ENCODE results near the gene TPO. TPM values are rescaled to one million over a fixed set of nuclear protein-coding genes. Genes with fewer than 3 reads are reported as not detected.

The TPO gene
- total RNA-seq, 1 donor from 2014 or later = not detected

DNA sequence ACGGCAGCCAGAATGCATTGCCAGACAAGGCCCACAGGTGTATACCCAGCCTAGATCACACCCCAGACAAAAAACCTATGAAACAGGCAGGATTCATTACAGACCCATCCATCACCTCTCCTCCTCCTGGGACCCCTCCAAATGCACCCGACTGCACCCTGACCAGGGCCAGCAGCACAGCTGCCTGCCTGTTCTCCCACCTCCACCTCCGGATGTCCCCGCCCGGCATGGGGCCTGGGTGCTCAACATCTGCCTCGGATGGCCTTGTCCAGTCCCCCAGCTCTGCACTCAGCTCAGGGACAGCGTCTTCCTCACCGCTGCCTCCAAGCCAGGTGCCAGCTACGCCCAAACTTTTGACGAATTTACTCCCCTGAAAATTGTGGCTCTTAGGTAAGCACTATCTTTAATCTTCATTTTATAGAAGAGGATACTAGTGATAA is 91.1 kb downstream of the TPO start:
- DNase-seq (no peak), ATAC-seq (ENCODE audit: low read depth) (no peak)
- Mint-ChIP-seq H3K27ac (no peak overlapping the region), H3K36me3 (ENCODE audit: low read depth) (no peaks in the 10 kb centered on the region), H3K4me3 (no peak overlapping the region), H3K4me1 (peaks cover 5% of the 10 kb centered on the region), H3K27me3 (peaks cover under 1% of the 10 kb centered on the region), H3K9me3 (no peaks in the 10 kb centered on the region)
- TF ChIP-seq, protein P1, sequence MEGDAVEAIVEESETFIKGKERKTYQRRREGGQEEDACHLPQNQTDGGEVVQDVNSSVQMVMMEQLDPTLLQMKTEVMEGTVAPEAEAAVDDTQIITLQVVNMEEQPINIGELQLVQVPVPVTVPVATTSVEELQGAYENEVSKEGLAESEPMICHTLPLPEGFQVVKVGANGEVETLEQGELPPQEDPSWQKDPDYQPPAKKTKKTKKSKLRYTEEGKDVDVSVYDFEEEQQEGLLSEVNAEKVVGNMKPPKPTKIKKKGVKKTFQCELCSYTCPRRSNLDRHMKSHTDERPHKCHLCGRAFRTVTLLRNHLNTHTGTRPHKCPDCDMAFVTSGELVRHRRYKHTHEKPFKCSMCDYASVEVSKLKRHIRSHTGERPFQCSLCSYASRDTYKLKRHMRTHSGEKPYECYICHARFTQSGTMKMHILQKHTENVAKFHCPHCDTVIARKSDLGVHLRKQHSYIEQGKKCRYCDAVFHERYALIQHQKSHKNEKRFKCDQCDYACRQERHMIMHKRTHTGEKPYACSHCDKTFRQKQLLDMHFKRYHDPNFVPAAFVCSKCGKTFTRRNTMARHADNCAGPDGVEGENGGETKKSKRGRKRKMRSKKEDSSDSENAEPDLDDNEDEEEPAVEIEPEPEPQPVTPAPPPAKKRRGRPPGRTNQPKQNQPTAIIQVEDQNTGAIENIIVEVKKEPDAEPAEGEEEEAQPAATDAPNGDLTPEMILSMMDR (IDR thresholded peaks at IDR 0.05) = no peak
- ChIA-PET CTCF (no interaction called here), POLR2A (no interaction called here)
- intact Hi-C loops (cut with micrococcal nuclease) = no loop called here

DNA sequence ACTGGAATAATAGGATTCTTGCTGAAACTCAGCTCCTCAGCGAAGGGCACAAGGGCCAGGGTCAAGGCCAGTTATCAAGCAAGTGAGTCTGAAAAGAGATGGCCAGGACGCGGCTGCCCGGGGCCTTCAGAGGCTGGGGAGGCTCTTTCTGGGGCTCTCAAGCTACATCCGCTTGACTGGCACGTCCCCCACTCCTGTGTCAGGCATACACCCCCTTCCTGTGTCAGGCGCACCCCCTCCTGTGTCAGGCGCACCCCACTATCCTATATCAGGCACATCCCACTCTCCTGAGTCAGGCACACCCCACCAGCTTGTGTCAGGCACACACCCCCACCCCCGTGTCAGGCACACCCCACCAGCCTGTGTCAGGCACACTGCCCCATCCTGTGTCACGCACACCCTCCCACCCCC is 91.8 kb downstream of the TPO start:
- ATAC-seq (ENCODE audit: low read depth) (no peak), DNase-seq (no peak)
- Mint-ChIP-seq H3K4me1 (peaks cover 12% of the 10 kb centered on the region), H3K9me3 (no peaks in the 10 kb centered on the region), H3K4me3 (no peak overlapping the region), H3K27me3 (peaks cover 7% of the 10 kb centered on the region), H3K27ac (no peak overlapping the region), H3K36me3 (ENCODE audit: low read depth) (no peaks in the 10 kb centered on the region)
- CTCF ChIA-PET = no interaction called here
- POLR2A ChIA-PET = no interaction called here
- TF ChIP-seq, protein P1 (IDR thresholded peaks at IDR 0.05) = no peak
- intact Hi-C loops (cut with micrococcal nuclease) = no loop called here

DNA sequence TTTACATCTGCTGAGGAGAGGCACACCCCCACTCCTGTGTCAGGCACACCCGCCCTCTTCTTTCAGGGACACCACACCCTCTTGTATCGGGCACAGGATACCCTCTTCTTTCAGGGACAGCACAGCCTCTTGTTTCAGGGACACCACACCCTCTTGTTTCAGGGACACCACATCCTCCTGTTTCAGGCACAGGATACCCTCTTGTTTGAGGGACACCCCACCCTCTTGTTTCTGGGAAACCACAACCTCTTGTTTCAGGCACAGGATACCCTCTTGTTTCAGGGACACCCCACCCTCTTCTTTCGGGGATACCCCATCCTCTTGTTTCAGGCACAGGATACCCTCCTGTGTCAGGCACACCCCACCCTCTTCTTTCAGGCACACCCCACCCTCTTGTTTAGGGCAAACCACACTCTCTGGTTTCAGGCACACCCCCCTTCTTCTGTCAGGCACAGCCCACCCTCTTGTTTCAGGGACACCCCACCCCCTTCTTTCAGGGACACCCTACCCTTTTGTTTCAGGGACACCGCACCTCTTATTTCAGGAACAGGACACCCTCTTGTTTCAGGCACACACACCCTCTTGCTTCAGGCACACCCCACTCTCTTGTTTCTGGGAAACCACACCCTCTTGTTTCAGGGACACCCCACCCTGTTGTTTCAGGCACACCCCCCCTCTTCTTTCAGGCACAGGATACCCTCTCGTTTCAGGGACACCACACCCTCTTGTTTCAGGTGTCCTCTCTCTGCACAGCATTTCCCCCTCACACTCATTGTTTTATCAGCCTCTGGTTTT is 96.2 kb downstream of the TPO start:
- intact Hi-C loops (cut with micrococcal nuclease) = no loop called here
- Mint-ChIP-seq H3K4me3 (no peak overlapping the region), H3K27me3 (peaks cover 7% of the 10 kb centered on the region), H3K4me1 (peaks cover 12% of the 10 kb centered on the region), H3K27ac (no peak overlapping the region), H3K36me3 (ENCODE audit: low read depth) (no peaks in the 10 kb centered on the region), H3K9me3 (no peaks in the 10 kb centered on the region)
- CTCF ChIA-PET = no interaction called here
- POLR2A ChIA-PET = no interaction called here
- ATAC-seq (ENCODE audit: low read depth) = no peak
- no peak for DNase-seq
- TF ChIP-seq, protein P1 (IDR thresholded peaks at IDR 0.05) = no peak

DNA sequence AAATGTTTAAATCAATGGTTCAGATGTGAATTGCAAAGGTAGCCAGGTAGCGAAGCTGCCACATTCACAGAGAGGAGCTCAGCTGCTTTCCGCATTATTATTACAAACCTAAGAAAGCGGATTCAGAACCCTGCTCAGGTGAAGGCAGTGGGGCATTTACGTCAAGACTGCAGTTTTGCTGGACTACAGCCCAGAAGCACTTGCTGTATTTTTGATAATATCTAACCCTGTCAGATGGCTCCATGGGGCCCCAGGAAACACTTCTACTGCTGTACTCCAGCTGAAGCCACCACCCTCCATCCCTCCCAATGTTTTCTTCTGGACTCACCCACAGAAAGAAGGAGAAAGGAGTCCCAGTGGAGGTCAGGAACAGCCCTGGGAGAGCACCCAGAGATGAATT is 96.9 kb downstream of the TPO start:
- intact Hi-C loops (cut with micrococcal nuclease) = no loop called here
- H3K4me1 Mint-ChIP-seq = peaks cover 12% of the 10 kb centered on the region

DNA sequence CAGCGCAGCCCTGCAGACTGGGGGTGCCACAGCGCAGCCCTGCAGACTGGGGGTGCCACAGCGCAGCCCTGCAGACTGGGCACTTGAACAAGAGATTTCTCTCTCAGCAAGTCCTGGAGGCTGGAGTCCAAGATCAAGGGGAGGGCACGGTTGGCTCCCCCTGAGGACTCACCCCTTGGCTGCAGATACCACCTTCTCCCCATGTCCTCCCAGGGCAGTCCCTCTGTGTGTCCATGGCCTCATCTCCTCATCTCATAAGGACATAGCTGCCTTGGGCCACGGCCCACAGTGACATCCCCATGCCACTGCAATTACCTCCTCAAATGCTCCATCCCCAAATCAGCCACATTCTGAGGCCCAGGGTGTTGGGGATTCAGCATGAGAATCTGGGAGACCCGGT is 98.2 kb downstream of the TPO start:
- Mint-ChIP-seq H3K36me3 (ENCODE audit: low read depth) (no peaks in the 10 kb centered on the region), H3K9me3 (no peaks in the 10 kb centered on the region), H3K27ac (no peak overlapping the region), H3K4me3 (no peak overlapping the region), H3K4me1 (peaks cover 12% of the 10 kb centered on the region), H3K27me3 (peaks cover 7% of the 10 kb centered on the region)
- ATAC-seq (ENCODE audit: low read depth) = no peak
- intact Hi-C loops (cut with micrococcal nuclease) = no loop called here
- ChIA-PET CTCF (no interaction called here), POLR2A (no interaction called here)
- TF ChIP-seq, protein P1 (IDR thresholded peaks at IDR 0.05) = no peak
- no peak for DNase-seq

More for the DNA sequence above, 96.9 kb downstream of the TPO start:
- H3K9me3 Mint-ChIP-seq = no peaks in the 10 kb centered on the region
- no peak overlapping the region for H3K4me3 Mint-ChIP-seq
- no peak overlapping the region for H3K27ac Mint-ChIP-seq
- TF ChIP-seq, protein P1 (IDR thresholded peaks at IDR 0.05) = no peak
- peaks cover 7% of the 10 kb centered on the region for H3K27me3 Mint-ChIP-seq
- DNase-seq = no peak
- no peaks in the 10 kb centered on the region for H3K36me3 Mint-ChIP-seq (ENCODE audit: low read depth)
- ATAC-seq (ENCODE audit: low read depth) = no peak
- POLR2A ChIA-PET = no interaction called here
- CTCF ChIA-PET = no interaction called here

Measured in activated B cell treated with CpG ODN at 0.5 μM for 24 hours (primary cell).